ENCODE data around the gene UQCRFS1. TPM values are rescaled to one million over a fixed set of nuclear protein-coding genes. Genes with fewer than 3 reads are reported as not detected.

Gene UQCRFS1
- total RNA-seq, 1 experiment from 2014 or later, result 44.0 TPM

DNA sequence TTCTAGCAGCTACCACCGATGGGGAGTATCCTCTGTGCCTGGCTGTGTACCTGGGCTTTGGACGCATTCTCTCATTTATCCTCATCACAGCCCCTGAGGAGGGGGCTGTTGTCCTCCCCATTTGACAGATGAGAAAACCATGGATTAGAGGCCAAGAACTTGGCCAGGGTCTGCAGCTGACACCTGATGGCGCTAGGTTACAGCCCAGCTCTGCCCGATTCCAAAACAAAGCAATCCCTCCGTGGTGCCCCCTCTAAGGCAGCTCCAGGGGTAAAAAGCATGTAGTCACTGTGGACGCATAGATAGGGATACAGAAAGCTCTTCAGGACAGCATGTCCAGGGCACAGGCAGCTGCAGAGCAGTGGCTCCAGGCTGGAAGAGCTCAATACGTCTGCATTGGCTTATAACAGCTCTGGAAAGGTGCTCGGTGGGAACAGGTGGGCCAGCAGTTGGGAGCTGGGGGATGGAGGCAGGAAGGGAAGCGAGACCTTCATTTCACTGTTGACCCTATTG lies 35.4 kb upstream of the UQCRFS1 start:
- H3K36me3 Mint-ChIP-seq (ENCODE audit: insufficient read depth, unreplicated experiment), result no peaks in the 10 kb centered on the region
- H3K27me3 ChIP-seq (replicated peaks; ENCODE audit: control insufficient read depth, insufficient read depth, low read length), result no peaks in the 10 kb centered on the region
- POLR2A ChIA-PET, result no interaction called here
- intact Hi-C loops (cut with micrococcal nuclease; ENCODE audit: unreplicated experiment), result no loop called here
- TF ChIP-seq, protein P1, sequence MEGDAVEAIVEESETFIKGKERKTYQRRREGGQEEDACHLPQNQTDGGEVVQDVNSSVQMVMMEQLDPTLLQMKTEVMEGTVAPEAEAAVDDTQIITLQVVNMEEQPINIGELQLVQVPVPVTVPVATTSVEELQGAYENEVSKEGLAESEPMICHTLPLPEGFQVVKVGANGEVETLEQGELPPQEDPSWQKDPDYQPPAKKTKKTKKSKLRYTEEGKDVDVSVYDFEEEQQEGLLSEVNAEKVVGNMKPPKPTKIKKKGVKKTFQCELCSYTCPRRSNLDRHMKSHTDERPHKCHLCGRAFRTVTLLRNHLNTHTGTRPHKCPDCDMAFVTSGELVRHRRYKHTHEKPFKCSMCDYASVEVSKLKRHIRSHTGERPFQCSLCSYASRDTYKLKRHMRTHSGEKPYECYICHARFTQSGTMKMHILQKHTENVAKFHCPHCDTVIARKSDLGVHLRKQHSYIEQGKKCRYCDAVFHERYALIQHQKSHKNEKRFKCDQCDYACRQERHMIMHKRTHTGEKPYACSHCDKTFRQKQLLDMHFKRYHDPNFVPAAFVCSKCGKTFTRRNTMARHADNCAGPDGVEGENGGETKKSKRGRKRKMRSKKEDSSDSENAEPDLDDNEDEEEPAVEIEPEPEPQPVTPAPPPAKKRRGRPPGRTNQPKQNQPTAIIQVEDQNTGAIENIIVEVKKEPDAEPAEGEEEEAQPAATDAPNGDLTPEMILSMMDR (IDR thresholded peaks at IDR 0.05; ENCODE audit: insufficient read depth in 1 of 2, low read depth in 1 of 2, low read length in 1 of 2, severe bottlenecking in 1 of 2, unreplicated experiment in 1 of 2), result no peak
- H3K4me3 Mint-ChIP-seq (ENCODE audit: unreplicated experiment), result no peak overlapping the region
- peaks cover 18% of the 10 kb centered on the region for H3K27me3 Mint-ChIP-seq (ENCODE audit: insufficient read depth, unreplicated experiment)
- no peaks in the 10 kb centered on the region for H3K9me3 Mint-ChIP-seq (ENCODE audit: unreplicated experiment)
- CTCF ChIA-PET, result interaction anchor here (0.8 kb wide), 1 partner anchor 15 kb away, joined by 4 read pairs; no protein-coding TSS in a partner anchor
- H3K4me1 Mint-ChIP-seq (ENCODE audit: low read depth, unreplicated experiment), result no peaks in the 10 kb centered on the region
- DNase-seq, result no peak
- H3K4me1 ChIP-seq, result no peaks in the 10 kb centered on the region
- H3K9me3 ChIP-seq, result no peaks in the 10 kb centered on the region
- BruUV-seq (replicated peaks), result no TSS peak
- no peak overlapping the region for H3K4me3 ChIP-seq (ENCODE audit: low read depth, low read length)
- H3K27ac Mint-ChIP-seq (ENCODE audit: unreplicated experiment), result no peak overlapping the region
- no peaks in the 10 kb centered on the region for H3K36me3 ChIP-seq (ENCODE audit: control insufficient read depth, insufficient read depth, low read length)

DNA sequence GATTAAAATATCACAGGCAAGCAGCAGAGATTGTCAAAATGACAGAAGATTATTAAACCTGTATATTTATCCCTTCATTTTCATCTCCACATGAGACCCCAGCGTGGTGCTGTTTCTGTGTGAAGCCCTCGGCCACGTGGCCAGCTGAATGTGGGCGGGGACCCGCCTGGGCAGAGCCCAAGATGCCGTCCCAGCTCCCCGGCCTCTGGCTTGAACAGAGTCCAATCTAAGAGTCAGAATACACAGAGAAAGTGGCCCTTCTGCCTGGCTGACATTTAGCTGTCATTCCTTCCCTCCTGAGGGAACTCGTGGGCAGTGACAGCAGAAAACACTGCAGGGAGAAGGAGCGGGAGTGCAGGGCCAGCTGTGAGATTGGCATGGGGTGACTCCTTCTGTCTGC lies 34.9 kb upstream of the UQCRFS1 start:
- H3K36me3 Mint-ChIP-seq (ENCODE audit: insufficient read depth, unreplicated experiment), result no peaks in the 10 kb centered on the region
- intact Hi-C loops (cut with micrococcal nuclease; ENCODE audit: unreplicated experiment), result no loop called here
- ChIA-PET POLR2A (no interaction called here), CTCF (interaction anchor here (0.8 kb wide), 1 partner anchor 16 kb away, joined by 4 read pairs; no protein-coding TSS in a partner anchor)
- Histone ChIP-seq H3K27me3 (replicated peaks; ENCODE audit: control insufficient read depth, insufficient read depth, low read length) (no peaks in the 10 kb centered on the region), H3K9me3 (no peaks in the 10 kb centered on the region), H3K4me3 (ENCODE audit: low read depth, low read length) (no peak overlapping the region), H3K4me1 (no peaks in the 10 kb centered on the region), H3K36me3 (ENCODE audit: control insufficient read depth, insufficient read depth, low read length) (no peaks in the 10 kb centered on the region)
- no peaks in the 10 kb centered on the region for H3K4me1 Mint-ChIP-seq (ENCODE audit: low read depth, unreplicated experiment)
- H3K27me3 Mint-ChIP-seq (ENCODE audit: insufficient read depth, unreplicated experiment), result peaks cover 23% of the 10 kb centered on the region
- no peak overlapping the region for H3K4me3 Mint-ChIP-seq (ENCODE audit: unreplicated experiment)
- DNase-seq, result peak in 1 of 2 experiments; percentile 8
- TF ChIP-seq, protein P1 (IDR thresholded peaks at IDR 0.05; ENCODE audit: insufficient read depth in 1 of 2, low read depth in 1 of 2, low read length in 1 of 2, severe bottlenecking in 1 of 2, unreplicated experiment in 1 of 2), result no peak
- no peaks in the 10 kb centered on the region for H3K9me3 Mint-ChIP-seq (ENCODE audit: unreplicated experiment)
- no peak overlapping the region for H3K27ac Mint-ChIP-seq (ENCODE audit: unreplicated experiment)
- BruUV-seq (replicated peaks), result no TSS peak

DNA sequence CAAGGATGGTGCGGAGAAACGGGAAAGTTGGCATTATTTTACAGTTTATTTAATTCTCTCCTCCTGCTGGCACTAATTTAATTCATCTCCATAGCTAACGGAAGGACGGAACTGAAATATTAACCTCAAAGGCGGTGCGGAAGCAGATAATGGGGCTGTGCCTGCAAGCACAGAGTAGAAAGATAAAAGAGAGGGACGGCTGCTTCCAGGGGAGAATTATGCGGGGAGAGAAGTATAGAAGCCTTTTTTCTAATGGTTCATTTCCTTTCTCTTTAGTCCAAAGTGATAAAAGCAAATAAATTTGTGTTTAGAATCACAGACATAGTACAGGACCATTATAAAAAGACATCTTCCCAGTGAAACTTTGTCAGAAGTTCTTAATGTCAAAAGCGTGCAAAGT lies 34.5 kb upstream of the UQCRFS1 start:
- ChIA-PET POLR2A (no interaction called here), CTCF (no interaction called here)
- intact Hi-C loops (cut with micrococcal nuclease; ENCODE audit: unreplicated experiment), result no loop called here
- Histone ChIP-seq H3K36me3 (ENCODE audit: control insufficient read depth, insufficient read depth, low read length) (no peaks in the 10 kb centered on the region), H3K27me3 (replicated peaks; ENCODE audit: control insufficient read depth, insufficient read depth, low read length) (no peaks in the 10 kb centered on the region), H3K4me3 (ENCODE audit: low read depth, low read length) (no peak overlapping the region), H3K4me1 (no peaks in the 10 kb centered on the region), H3K9me3 (no peaks in the 10 kb centered on the region)
- Mint-ChIP-seq H3K36me3 (ENCODE audit: insufficient read depth, unreplicated experiment) (no peaks in the 10 kb centered on the region), H3K27me3 (ENCODE audit: insufficient read depth, unreplicated experiment) (peaks cover 22% of the 10 kb centered on the region), H3K27ac (ENCODE audit: unreplicated experiment) (no peak overlapping the region), H3K9me3 (ENCODE audit: unreplicated experiment) (no peaks in the 10 kb centered on the region), H3K4me1 (ENCODE audit: low read depth, unreplicated experiment) (no peaks in the 10 kb centered on the region), H3K4me3 (ENCODE audit: unreplicated experiment) (no peak overlapping the region)
- TF ChIP-seq, protein P1 (IDR thresholded peaks at IDR 0.05; ENCODE audit: insufficient read depth in 1 of 2, low read depth in 1 of 2, low read length in 1 of 2, severe bottlenecking in 1 of 2, unreplicated experiment in 1 of 2), result no peak
- no peak for DNase-seq
- no TSS peak for BruUV-seq (replicated peaks)
